ENCODE data around the gene SYCE3. TPM values are rescaled to one million over a fixed set of nuclear protein-coding genes. Genes with fewer than 3 reads are reported as not detected.

SYCE3 gene
- total RNA-seq, 1 donor from 2014 or later, result not detected

GRCh38 chr22:50606165-50606945 is 43.6 kb upstream of the SYCE3 start:
- DNase-seq (no peak), ATAC-seq (no peak)
- Histone ChIP-seq H3K4me3 (no peak overlapping the region), H3K9me3 (no peaks in the 10 kb centered on the region), H3K4me1 (no peaks in the 10 kb centered on the region), H3K27me3 (ENCODE audit: low read depth) (peaks cover 44% of the 10 kb centered on the region), H3K36me3 (no peaks in the 10 kb centered on the region), H3K27ac (no peak overlapping the region)
- intact Hi-C loops (cut with DNase I), result no loop called here
- TF ChIP-seq, protein P1, sequence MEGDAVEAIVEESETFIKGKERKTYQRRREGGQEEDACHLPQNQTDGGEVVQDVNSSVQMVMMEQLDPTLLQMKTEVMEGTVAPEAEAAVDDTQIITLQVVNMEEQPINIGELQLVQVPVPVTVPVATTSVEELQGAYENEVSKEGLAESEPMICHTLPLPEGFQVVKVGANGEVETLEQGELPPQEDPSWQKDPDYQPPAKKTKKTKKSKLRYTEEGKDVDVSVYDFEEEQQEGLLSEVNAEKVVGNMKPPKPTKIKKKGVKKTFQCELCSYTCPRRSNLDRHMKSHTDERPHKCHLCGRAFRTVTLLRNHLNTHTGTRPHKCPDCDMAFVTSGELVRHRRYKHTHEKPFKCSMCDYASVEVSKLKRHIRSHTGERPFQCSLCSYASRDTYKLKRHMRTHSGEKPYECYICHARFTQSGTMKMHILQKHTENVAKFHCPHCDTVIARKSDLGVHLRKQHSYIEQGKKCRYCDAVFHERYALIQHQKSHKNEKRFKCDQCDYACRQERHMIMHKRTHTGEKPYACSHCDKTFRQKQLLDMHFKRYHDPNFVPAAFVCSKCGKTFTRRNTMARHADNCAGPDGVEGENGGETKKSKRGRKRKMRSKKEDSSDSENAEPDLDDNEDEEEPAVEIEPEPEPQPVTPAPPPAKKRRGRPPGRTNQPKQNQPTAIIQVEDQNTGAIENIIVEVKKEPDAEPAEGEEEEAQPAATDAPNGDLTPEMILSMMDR (IDR thresholded peaks at IDR 0.05), result no peak

GRCh38 chr22:50605613-50606074 is 42.9 kb upstream of the SYCE3 start:
- intact Hi-C loops (cut with DNase I), result no loop called here
- H3K27ac ChIP-seq, result no peak overlapping the region
- H3K4me1 ChIP-seq, result no peaks in the 10 kb centered on the region
- TF ChIP-seq, protein P1 (IDR thresholded peaks at IDR 0.05), result no peak
- no peaks in the 10 kb centered on the region for H3K9me3 ChIP-seq
- DNase-seq (no peak), ATAC-seq (no peak)
- H3K4me3 ChIP-seq, result no peak overlapping the region
- H3K27me3 ChIP-seq (ENCODE audit: low read depth), result peaks cover 48% of the 10 kb centered on the region
- H3K36me3 ChIP-seq, result no peaks in the 10 kb centered on the region

DNA sequence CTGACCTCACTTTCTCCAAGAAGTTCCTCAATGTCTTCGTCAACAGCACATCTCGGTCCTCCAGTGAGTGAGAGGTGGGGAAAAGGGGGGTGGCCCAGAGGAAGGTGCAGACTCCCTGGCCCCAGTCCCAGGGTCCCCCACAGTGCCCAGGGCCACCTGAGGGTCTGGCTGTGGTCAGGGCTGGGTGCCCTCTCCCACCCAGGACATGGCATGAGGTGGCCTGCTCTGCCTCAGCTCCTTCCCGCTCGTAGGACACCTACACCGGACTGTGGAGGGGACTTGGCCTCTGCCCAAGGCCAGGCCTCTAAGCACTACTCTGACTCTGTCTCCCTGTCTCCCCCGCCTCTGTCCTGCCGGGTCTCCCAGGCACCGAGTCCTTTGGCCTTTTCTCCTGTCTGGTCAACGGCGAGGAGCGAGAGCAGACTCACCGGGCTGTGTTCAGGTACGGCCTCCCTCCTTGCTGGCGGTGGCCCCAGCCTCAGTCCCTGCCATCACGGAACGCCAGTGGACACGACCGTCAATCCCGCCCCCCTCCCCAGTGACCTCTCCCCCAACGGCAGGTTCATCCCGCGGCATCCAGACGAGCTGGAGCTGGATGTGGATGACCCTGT is 42.4 kb upstream of the SYCE3 start:
- H3K9me3 ChIP-seq, result no peaks in the 10 kb centered on the region
- TF ChIP-seq, protein P1 (IDR thresholded peaks at IDR 0.05), result no peak
- no peak overlapping the region for H3K27ac ChIP-seq
- DNase-seq (no peak), ATAC-seq (no peak)
- no peaks in the 10 kb centered on the region for H3K36me3 ChIP-seq
- H3K4me3 ChIP-seq, result no peak overlapping the region
- H3K27me3 ChIP-seq (ENCODE audit: low read depth), result peaks cover 50% of the 10 kb centered on the region
- intact Hi-C loops (cut with DNase I), result no loop called here
- H3K4me1 ChIP-seq, result no peaks in the 10 kb centered on the region

- TF ChIP-seq, protein P1 (IDR thresholded peaks at IDR 0.05), result no peak
- DNase-seq (no peak), ATAC-seq (no peak)
- Histone ChIP-seq H3K27me3 (ENCODE audit: low read depth) (peaks cover 57% of the 10 kb centered on the region), H3K4me3 (no peak overlapping the region), H3K27ac (no peak overlapping the region), H3K9me3 (no peaks in the 10 kb centered on the region), H3K36me3 (no peaks in the 10 kb centered on the region), H3K4me1 (no peaks in the 10 kb centered on the region)
- intact Hi-C loops (cut with DNase I), result no loop called here
These were observed 41.7 kb upstream of the SYCE3 start for GRCh38 chr22:50604256-50605001.

- Histone ChIP-seq H3K4me3 (no peak overlapping the region), H3K36me3 (no peaks in the 10 kb centered on the region), H3K9me3 (no peaks in the 10 kb centered on the region), H3K27me3 (ENCODE audit: low read depth) (peaks cover 64% of the 10 kb centered on the region), H3K4me1 (no peaks in the 10 kb centered on the region), H3K27ac (no peak overlapping the region)
- intact Hi-C loops (cut with DNase I), result no loop called here
- TF ChIP-seq, protein P1 (IDR thresholded peaks at IDR 0.05), result no peak
- ATAC-seq (no peak), DNase-seq (no peak)
These were observed 41.0 kb upstream of the SYCE3 start for GRCh38 chr22:50603511-50604255.

Data from lower lobe of right lung (tissue), 2 donors.